KMS-11 (cell line): ENCODE results near the gene USP38.

Experiments
- H2AFZ ChIP-seq: fragments of 200-600 bp; sonication (generic); 2 replicates; pipeline ENCODE4 v1.6.1; 2016; ENCODE audit warnings: antibody characterized with exemption, mixed run types, low read depth
- H3K27ac ChIP-seq: fragments of 200-600 bp; sonication (generic); 2 replicates; pipeline ENCODE4 v1.6.1; 2016; ENCODE audit warnings: mild to moderate bottlenecking, mixed run types
- H3K27me3 ChIP-seq: fragments of 200-600 bp; sonication (generic); 2 replicates; pipeline ENCODE4 v1.6.1; 2017; ENCODE audit warnings: mild to moderate bottlenecking, low read depth, mixed run types, moderate library complexity; ENCODE audit not compliant: insufficient read depth
- H3K36me3 ChIP-seq: fragments of 200-600 bp; sonication (generic); 2 replicates; pipeline ENCODE4 v1.6.1; 2017; ENCODE audit warnings: mild to moderate bottlenecking, mixed run types; ENCODE audit not compliant: insufficient read depth
- H3K4me1 ChIP-seq: fragments of 200-600 bp; sonication (generic); 2 replicates; pipeline ENCODE4 v1.6.1; 2016; ENCODE audit warnings: mild to moderate bottlenecking, low read depth, mixed run types; ENCODE audit not compliant: poor library complexity, severe bottlenecking
- H3K4me2 ChIP-seq: fragments of 200-600 bp; sonication (generic); 2 replicates; pipeline ENCODE4 v1.7.0; 2016; ENCODE audit warnings: mild to moderate bottlenecking, mixed run types
- H3K4me3 ChIP-seq: fragments of 200-600 bp; sonication (generic); IDR thresholded peaks from 2 replicates; pipeline ENCODE4 v1.6.1; 2017; ENCODE audit warnings: low read depth, low read length, mixed read lengths; ENCODE audit not compliant: insufficient read depth
- H3K79me2 ChIP-seq: fragments of 200-600 bp; sonication (generic); 2 replicates; pipeline ENCODE4 v1.6.1; 2016; ENCODE audit warnings: low read depth, mixed run types; ENCODE audit not compliant: insufficient read depth
- H3K9ac ChIP-seq: fragments of 200-600 bp; sonication (generic); 2 replicates; pipeline ENCODE4 v1.6.1; 2016; ENCODE audit warnings: mild to moderate bottlenecking, mixed run types
- H4K20me1 ChIP-seq: fragments of 200-600 bp; sonication (generic); 2 replicates; pipeline ENCODE4 v1.6.1; 2016; ENCODE audit warnings: mild to moderate bottlenecking, mixed run types; ENCODE audit not compliant: insufficient read depth
- CTCF ChIP-seq: fragments of 200-600 bp; sonication (generic); conservative IDR thresholded peaks from 2 replicates; pipeline ENCODE4 v1.6.1; 2017; ENCODE audit warnings: low read depth, mild to moderate bottlenecking, antibody characterized with exemption, low read length, moderate library complexity, mixed read lengths

USP38 gene

GRCh38 chr4:143254491-143255226, 69.9 kb downstream of the USP38 start:
- no peak overlapping the region for H2AFZ ChIP-seq
- no peak overlapping the region for H3K9ac ChIP-seq
- no peak overlapping the region for H3K27ac ChIP-seq

GRCh38 chr4:143256456-143256855, 71.7 kb downstream of the USP38 start:
- Histone ChIP-seq H4K20me1 (no peaks in the 10 kb centered on the region), H3K27me3 (no peaks in the 10 kb centered on the region), H3K4me2 (no peak overlapping the region), H3K27ac (no peak overlapping the region), H3K4me1 (no peaks in the 10 kb centered on the region), H3K9ac (no peak overlapping the region), H3K4me3 (no peak overlapping the region), H3K36me3 (no peaks in the 10 kb centered on the region), H3K79me2 (no peaks in the 10 kb centered on the region), H2AFZ (no peak overlapping the region)
- TF ChIP-seq CTCF: no peak

More at GRCh38 chr4:143254491-143255226, 69.9 kb downstream of the USP38 start:
- Histone ChIP-seq H3K27me3 (no peaks in the 10 kb centered on the region), H4K20me1 (no peaks in the 10 kb centered on the region), H3K4me2 (no peak overlapping the region), H3K79me2 (no peaks in the 10 kb centered on the region), H3K36me3 (no peaks in the 10 kb centered on the region), H3K4me1 (no peaks in the 10 kb centered on the region), H3K4me3 (no peak overlapping the region)
- no peak for TF ChIP-seq CTCF

GRCh38 chr4:143257356-143257755, 72.6 kb downstream of the USP38 start:
- Histone ChIP-seq H3K4me2 (no peak overlapping the region), H3K27me3 (no peaks in the 10 kb centered on the region), H4K20me1 (no peaks in the 10 kb centered on the region), H3K36me3 (no peaks in the 10 kb centered on the region), H3K79me2 (no peaks in the 10 kb centered on the region), H3K4me1 (no peaks in the 10 kb centered on the region), H3K9ac (no peak overlapping the region), H2AFZ (no peak overlapping the region), H3K27ac (no peak overlapping the region), H3K4me3 (no peak overlapping the region)
- no peak for TF ChIP-seq CTCF

- H3K4me3 ChIP-seq: no peak overlapping the region
- H2AFZ ChIP-seq: no peak overlapping the region
- H3K9ac ChIP-seq: no peak overlapping the region
- no peaks in the 10 kb centered on the region for H3K27me3 ChIP-seq
- no peaks in the 10 kb centered on the region for H3K79me2 ChIP-seq
- H4K20me1 ChIP-seq: no peaks in the 10 kb centered on the region
- no peaks in the 10 kb centered on the region for H3K4me1 ChIP-seq
- no peak for TF ChIP-seq CTCF
- no peak overlapping the region for H3K27ac ChIP-seq
- H3K4me2 ChIP-seq: no peak overlapping the region
- H3K36me3 ChIP-seq: no peaks in the 10 kb centered on the region
These were observed 76.0 kb downstream of the USP38 start for GRCh38 chr4:143260750-143261149.
